H1 (cell line): ENCODE measurements around the gene INIP.
"Not testable (repeated sequence)": the region's sequence is repeated elsewhere in the genome, so short reads cannot be mapped to it uniquely, and the experiment has no call there.

Experiments
- CBX5 ChIP-seq: fragments of 300-800, 300-1000 bp; sonication (generic); IDR thresholded peaks from 2 replicates; pipeline ENCODE4 v1.7.1; 2016; ENCODE audit warnings: antibody characterized with exemption, low read length, low read depth
- CREB1 ChIP-seq: IDR thresholded peaks from 2 replicates; pipeline ENCODE4 v1.6.1; 2012; ENCODE audit warnings: inconsistent platforms
- EP300 ChIP-seq, 2 experiments: IDR thresholded peaks; 1 replicate in 1 of 2; 2 replicates in 1 of 2; pipeline ENCODE4 v1.6.1; 2011 to 2012; ENCODE audit warnings: low read depth in 2 of 2, low read length in 2 of 2, mild to moderate bottlenecking in 2 of 2, borderline replicate concordance in 1 of 2, inconsistent platforms in 1 of 2, moderate library complexity in 1 of 2
- EZH2 ChIP-seq: fragments of 200-600 bp; sonication (generic); IDR thresholded peaks from 2 replicates; pipeline ENCODE4 v1.7.1; 2012; ENCODE audit warnings: low read depth, mild to moderate bottlenecking, moderate library complexity, low read length, inconsistent platforms; ENCODE audit not compliant: severe bottlenecking
- PHF8 ChIP-seq: fragments of 200-600 bp; sonication (generic); conservative IDR thresholded peaks from 2 replicates; pipeline ENCODE4 v1.7.1; 2012; ENCODE audit warnings: low read depth, mild to moderate bottlenecking, inconsistent platforms, low read length, moderate library complexity
- RFX5 ChIP-seq: IDR thresholded peaks from 2 replicates; pipeline ENCODE4 v1.6.1; 2011; ENCODE audit warnings: low read depth, low read length, improper control_type of control experiment, borderline replicate concordance
- SP1 ChIP-seq: IDR thresholded peaks from 2 replicates; pipeline ENCODE4 v1.6.1; 2011; ENCODE audit warnings: low read depth, low read length
- TAF1 ChIP-seq: IDR thresholded peaks from 2 replicates; pipeline ENCODE4 v1.6.1; 2011; ENCODE audit warnings: mild to moderate bottlenecking, low read depth, low read length
- TCF12 ChIP-seq: IDR thresholded peaks from 2 replicates; pipeline ENCODE4 v1.6.1; 2011; ENCODE audit warnings: low read depth, mild to moderate bottlenecking, low read length
- YY1 ChIP-seq: IDR thresholded peaks from 2 replicates; pipeline ENCODE4 v1.6.1; 2011; ENCODE audit warnings: low read depth, mild to moderate bottlenecking, low read length
- TF ChIP-seq, protein P1 (sequence below): IDR thresholded peaks from 2 replicates; pipeline ENCODE4 v1.6.1; 2012; ENCODE audit warnings: low read length, inconsistent platforms
- TF ChIP-seq, protein P2 (sequence below), 3 experiments: IDR thresholded peaks; 1 replicate in 2 of 3; 2 replicates in 1 of 3; pipeline versions ENCODE4 v1.5.1 to v1.6.1; 2011; ENCODE audit warnings: low read length in 3 of 3, mild to moderate bottlenecking in 3 of 3, inconsistent platforms in 2 of 3, low read depth in 1 of 3, moderate library complexity in 1 of 3; ENCODE audit not compliant: insufficient read depth in 1 of 3; ENCODE audit errors: control extremely low read depth in 1 of 3
- TF ChIP-seq, protein P3 (sequence below): IDR thresholded peaks from 2 replicates; pipeline ENCODE4 v1.6.1; 2012; ENCODE audit warnings: inconsistent platforms
- TF ChIP-seq, protein P4 (sequence below): IDR thresholded peaks from 2 replicates; pipeline ENCODE4 v1.6.1; 2011; ENCODE audit warnings: low read depth, mild to moderate bottlenecking, low read length; ENCODE audit not compliant: insufficient read depth

DNA sequence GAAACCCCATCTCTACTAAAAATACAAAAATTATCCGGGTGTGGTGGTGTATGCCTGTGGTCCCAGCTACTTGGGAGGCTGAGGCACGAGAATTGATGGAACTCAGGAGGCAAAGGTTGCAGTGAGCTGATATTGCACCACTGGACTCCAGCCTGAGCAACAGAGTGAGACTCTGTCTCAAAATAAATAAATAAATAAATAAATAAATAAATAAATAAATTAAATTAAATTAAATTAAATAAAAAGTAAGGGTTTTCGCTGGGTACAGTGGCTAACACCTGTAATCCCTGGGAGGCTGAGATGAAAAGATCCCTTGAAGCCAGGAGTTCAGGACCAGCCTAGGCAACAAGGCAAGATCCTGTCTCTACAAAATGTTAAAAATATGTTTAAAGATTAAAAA is 4.8 kb upstream of the INIP start:
- TF ChIP-seq, protein P1, sequence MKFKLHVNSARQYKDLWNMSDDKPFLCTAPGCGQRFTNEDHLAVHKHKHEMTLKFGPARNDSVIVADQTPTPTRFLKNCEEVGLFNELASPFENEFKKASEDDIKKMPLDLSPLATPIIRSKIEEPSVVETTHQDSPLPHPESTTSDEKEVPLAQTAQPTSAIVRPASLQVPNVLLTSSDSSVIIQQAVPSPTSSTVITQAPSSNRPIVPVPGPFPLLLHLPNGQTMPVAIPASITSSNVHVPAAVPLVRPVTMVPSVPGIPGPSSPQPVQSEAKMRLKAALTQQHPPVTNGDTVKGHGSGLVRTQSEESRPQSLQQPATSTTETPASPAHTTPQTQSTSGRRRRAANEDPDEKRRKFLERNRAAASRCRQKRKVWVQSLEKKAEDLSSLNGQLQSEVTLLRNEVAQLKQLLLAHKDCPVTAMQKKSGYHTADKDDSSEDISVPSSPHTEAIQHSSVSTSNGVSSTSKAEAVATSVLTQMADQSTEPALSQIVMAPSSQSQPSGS = not testable (repeated sequence)
- TF ChIP-seq TAF1; EP300 (IDR thresholded peaks at IDR 0.05; ENCODE audit: borderline replicate concordance in 1 of 2, low read depth in 2 of 2, low read length in 2 of 2); EZH2; RFX5; YY1; SP1; TCF12; CBX5; CREB1; PHF8: not testable (repeated sequence)
- TF ChIP-seq, protein P2, sequence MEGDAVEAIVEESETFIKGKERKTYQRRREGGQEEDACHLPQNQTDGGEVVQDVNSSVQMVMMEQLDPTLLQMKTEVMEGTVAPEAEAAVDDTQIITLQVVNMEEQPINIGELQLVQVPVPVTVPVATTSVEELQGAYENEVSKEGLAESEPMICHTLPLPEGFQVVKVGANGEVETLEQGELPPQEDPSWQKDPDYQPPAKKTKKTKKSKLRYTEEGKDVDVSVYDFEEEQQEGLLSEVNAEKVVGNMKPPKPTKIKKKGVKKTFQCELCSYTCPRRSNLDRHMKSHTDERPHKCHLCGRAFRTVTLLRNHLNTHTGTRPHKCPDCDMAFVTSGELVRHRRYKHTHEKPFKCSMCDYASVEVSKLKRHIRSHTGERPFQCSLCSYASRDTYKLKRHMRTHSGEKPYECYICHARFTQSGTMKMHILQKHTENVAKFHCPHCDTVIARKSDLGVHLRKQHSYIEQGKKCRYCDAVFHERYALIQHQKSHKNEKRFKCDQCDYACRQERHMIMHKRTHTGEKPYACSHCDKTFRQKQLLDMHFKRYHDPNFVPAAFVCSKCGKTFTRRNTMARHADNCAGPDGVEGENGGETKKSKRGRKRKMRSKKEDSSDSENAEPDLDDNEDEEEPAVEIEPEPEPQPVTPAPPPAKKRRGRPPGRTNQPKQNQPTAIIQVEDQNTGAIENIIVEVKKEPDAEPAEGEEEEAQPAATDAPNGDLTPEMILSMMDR (IDR thresholded peaks at IDR 0.05; ENCODE audit: control extremely low read depth in 1 of 3, insufficient read depth in 1 of 3, low read depth in 1 of 3, low read length in 3 of 3) = not testable (repeated sequence)
- TF ChIP-seq, protein P3, sequence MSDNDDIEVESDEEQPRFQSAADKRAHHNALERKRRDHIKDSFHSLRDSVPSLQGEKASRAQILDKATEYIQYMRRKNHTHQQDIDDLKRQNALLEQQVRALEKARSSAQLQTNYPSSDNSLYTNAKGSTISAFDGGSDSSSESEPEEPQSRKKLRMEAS = not testable (repeated sequence)
- TF ChIP-seq, protein P4, sequence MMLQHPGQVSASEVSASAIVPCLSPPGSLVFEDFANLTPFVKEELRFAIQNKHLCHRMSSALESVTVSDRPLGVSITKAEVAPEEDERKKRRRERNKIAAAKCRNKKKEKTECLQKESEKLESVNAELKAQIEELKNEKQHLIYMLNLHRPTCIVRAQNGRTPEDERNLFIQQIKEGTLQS = not testable (repeated sequence)
